Liver (tissue), 3 donors: ENCODE results near the gene CSNK1E.

Experiments used
- JUND ChIP-seq, 2 donors: IDR thresholded peaks; 2 replicates each; pipeline ENCODE4 v1.6.1; 2016; ENCODE audit warnings: antibody characterized with exemption in 2 of 2
- RAD21 ChIP-seq, 2 donors: IDR thresholded peaks; 2 replicates each; pipeline ENCODE4 v1.6.1; 2016; ENCODE audit warnings: antibody characterized with exemption in 2 of 2, mild to moderate bottlenecking in 2 of 2
- YY1 ChIP-seq: IDR thresholded peaks from 2 replicates; pipeline ENCODE4 v1.6.1; 2016; ENCODE audit warnings: antibody characterized with exemption, mild to moderate bottlenecking
- TF ChIP-seq, protein P1 (sequence below): fragments of 150-350 bp; IDR thresholded peaks from 2 replicates; pipeline ENCODE4 v1.5.1; 2017; ENCODE audit warnings: improper control_type of control experiment, low read depth, low read length; ENCODE audit not compliant: missing input control
- TF ChIP-seq, protein P2 (sequence below): IDR thresholded peaks from 2 replicates; pipeline ENCODE4 v1.6.1; 2016; ENCODE audit warnings: antibody characterized with exemption
- TF ChIP-seq, protein P3 (sequence below): IDR thresholded peaks from 2 replicates; pipeline ENCODE4 v1.6.1; 2016; ENCODE audit warnings: antibody characterized with exemption, mild to moderate bottlenecking
- TF ChIP-seq, protein P4 (sequence below): IDR thresholded peaks from 2 replicates; pipeline ENCODE4 v1.6.1; 2016; ENCODE audit warnings: antibody characterized with exemption
- donor health status: healthy.
- donor health status: healthy.

DNA sequence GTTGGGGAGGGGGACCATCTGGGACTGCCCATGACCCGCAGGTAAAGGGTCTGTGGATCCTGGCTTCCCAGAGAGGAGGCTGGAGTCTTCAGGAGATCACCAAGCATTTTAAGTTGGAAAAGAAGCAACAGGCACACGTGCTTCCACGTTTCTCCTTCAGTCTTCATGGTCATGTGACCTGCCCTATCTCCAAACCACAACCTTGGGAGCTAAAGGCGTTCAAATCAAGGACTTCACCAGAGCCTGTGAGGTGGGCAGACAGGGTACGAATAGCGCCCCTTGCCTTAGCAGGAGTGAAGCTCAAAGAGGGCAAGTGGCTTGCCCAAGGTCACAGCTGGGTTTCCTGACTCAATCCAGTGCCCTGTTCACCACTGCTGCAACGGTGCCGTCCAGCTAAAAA lies 51.1 kb downstream of the CSNK1E start:
- TF ChIP-seq, protein P1, sequence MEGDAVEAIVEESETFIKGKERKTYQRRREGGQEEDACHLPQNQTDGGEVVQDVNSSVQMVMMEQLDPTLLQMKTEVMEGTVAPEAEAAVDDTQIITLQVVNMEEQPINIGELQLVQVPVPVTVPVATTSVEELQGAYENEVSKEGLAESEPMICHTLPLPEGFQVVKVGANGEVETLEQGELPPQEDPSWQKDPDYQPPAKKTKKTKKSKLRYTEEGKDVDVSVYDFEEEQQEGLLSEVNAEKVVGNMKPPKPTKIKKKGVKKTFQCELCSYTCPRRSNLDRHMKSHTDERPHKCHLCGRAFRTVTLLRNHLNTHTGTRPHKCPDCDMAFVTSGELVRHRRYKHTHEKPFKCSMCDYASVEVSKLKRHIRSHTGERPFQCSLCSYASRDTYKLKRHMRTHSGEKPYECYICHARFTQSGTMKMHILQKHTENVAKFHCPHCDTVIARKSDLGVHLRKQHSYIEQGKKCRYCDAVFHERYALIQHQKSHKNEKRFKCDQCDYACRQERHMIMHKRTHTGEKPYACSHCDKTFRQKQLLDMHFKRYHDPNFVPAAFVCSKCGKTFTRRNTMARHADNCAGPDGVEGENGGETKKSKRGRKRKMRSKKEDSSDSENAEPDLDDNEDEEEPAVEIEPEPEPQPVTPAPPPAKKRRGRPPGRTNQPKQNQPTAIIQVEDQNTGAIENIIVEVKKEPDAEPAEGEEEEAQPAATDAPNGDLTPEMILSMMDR = no peak
- TF ChIP-seq RAD21 (IDR thresholded peaks at IDR 0.05) = no peak
- TF ChIP-seq, protein P2, sequence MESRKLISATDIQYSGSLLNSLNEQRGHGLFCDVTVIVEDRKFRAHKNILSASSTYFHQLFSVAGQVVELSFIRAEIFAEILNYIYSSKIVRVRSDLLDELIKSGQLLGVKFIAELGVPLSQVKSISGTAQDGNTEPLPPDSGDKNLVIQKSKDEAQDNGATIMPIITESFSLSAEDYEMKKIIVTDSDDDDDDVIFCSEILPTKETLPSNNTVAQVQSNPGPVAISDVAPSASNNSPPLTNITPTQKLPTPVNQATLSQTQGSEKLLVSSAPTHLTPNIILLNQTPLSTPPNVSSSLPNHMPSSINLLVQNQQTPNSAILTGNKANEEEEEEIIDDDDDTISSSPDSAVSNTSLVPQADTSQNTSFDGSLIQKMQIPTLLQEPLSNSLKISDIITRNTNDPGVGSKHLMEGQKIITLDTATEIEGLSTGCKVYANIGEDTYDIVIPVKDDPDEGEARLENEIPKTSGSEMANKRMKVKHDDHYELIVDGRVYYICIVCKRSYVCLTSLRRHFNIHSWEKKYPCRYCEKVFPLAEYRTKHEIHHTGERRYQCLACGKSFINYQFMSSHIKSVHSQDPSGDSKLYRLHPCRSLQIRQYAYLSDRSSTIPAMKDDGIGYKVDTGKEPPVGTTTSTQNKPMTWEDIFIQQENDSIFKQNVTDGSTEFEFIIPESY = no peak
- no peak for TF ChIP-seq JUND (IDR thresholded peaks at IDR 0.05)
- TF ChIP-seq YY1 = no peak
- TF ChIP-seq, protein P3, sequence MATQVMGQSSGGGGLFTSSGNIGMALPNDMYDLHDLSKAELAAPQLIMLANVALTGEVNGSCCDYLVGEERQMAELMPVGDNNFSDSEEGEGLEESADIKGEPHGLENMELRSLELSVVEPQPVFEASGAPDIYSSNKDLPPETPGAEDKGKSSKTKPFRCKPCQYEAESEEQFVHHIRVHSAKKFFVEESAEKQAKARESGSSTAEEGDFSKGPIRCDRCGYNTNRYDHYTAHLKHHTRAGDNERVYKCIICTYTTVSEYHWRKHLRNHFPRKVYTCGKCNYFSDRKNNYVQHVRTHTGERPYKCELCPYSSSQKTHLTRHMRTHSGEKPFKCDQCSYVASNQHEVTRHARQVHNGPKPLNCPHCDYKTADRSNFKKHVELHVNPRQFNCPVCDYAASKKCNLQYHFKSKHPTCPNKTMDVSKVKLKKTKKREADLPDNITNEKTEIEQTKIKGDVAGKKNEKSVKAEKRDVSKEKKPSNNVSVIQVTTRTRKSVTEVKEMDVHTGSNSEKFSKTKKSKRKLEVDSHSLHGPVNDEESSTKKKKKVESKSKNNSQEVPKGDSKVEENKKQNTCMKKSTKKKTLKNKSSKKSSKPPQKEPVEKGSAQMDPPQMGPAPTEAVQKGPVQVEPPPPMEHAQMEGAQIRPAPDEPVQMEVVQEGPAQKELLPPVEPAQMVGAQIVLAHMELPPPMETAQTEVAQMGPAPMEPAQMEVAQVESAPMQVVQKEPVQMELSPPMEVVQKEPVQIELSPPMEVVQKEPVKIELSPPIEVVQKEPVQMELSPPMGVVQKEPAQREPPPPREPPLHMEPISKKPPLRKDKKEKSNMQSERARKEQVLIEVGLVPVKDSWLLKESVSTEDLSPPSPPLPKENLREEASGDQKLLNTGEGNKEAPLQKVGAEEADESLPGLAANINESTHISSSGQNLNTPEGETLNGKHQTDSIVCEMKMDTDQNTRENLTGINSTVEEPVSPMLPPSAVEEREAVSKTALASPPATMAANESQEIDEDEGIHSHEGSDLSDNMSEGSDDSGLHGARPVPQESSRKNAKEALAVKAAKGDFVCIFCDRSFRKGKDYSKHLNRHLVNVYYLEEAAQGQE = no peak
- TF ChIP-seq, protein P4, sequence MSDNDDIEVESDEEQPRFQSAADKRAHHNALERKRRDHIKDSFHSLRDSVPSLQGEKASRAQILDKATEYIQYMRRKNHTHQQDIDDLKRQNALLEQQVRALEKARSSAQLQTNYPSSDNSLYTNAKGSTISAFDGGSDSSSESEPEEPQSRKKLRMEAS = no peak
